CD4-positive, alpha-beta T cell (primary cell): ENCODE results near the gene KCNMA1. TPM values are rescaled to one million over a fixed set of nuclear protein-coding genes. Genes with fewer than 3 reads are reported as not detected.

Source experiments
- ATAC-seq: fragments of 200-7000 bp; cut with Tn5 transposase; one replicate; pipeline ENCODE4 v1.10.0; 2022; ENCODE audit warnings: mild to moderate bottlenecking; ENCODE audit not compliant: poor library complexity
- CTCF ChIA-PET: fragments of 350-600 bp; sonication (Branson Sonifier 250); formaldehyde crosslinking; loops from one replicate; lab custom pipeline; 2021; ENCODE audit warnings: antibody characterized with exemption, inconsistent platforms; lab: Charles Lee
- POLR2A ChIA-PET: fragments of 350-600 bp; sonication (Branson Sonifier 250); formaldehyde crosslinking; loops from one replicate; lab custom pipeline; 2021; ENCODE audit warnings: antibody characterized with exemption, inconsistent platforms; lab: Charles Lee
- DNase-seq, 14 experiments: peaks; one replicate each; pipeline ENCODE4 v3.0.0-alpha.2; 2013 to 2020; ENCODE audit warnings: mixed read lengths in 2 of 14
- H3K27ac ChIP-seq, 2 donors: one replicate each; pipeline versions ENCODE4 v1.5.1 to v1.7.0; 2013; ENCODE audit warnings: low read length in 2 of 2, low read depth in 1 of 2, mild to moderate bottlenecking in 1 of 2
- H3K27me3 ChIP-seq, 2 experiments: 1 replicate in 1 of 2; 2 replicates in 1 of 2; pipeline versions ENCODE4 v1.6.1 to v1.7.0; 2013; ENCODE audit warnings: low read length in 2 of 2, control low read depth in 1 of 2, mild to moderate bottlenecking in 1 of 2, moderate library complexity in 1 of 2; ENCODE audit not compliant: insufficient read depth in 2 of 2, control insufficient read depth in 1 of 2
- H3K36me3 ChIP-seq: one replicate; pipeline ENCODE4 v1.6.1; 2013; ENCODE audit warnings: low read length, control low read depth; ENCODE audit not compliant: insufficient read depth
- H3K4me1 ChIP-seq: one replicate; pipeline ENCODE4 v1.6.1; 2013; ENCODE audit warnings: low read length, control low read depth; ENCODE audit not compliant: insufficient read depth
- H3K4me3 ChIP-seq: one replicate; pipeline ENCODE4 v1.5.1; 2013; ENCODE audit warnings: mild to moderate bottlenecking, low read length, moderate library complexity
- H3K9me3 ChIP-seq, 2 experiments: 1 replicate in 1 of 2; 2 replicates in 1 of 2; pipeline versions ENCODE4 v1.6.1 to v1.7.0; 2013; ENCODE audit warnings: low read length in 2 of 2, mild to moderate bottlenecking in 2 of 2, control low read depth in 1 of 2, moderate library complexity in 1 of 2; ENCODE audit not compliant: control insufficient read depth in 1 of 2, insufficient read depth in 1 of 2
- H3K27ac Mint-ChIP-seq: one replicate; pipeline ENCODE4 v1.8.0; 2020; ENCODE audit warnings: mixed read lengths
- H3K27me3 Mint-ChIP-seq: one replicate; pipeline ENCODE4 v1.8.0; 2021; ENCODE audit warnings: mixed read lengths
- H3K36me3 Mint-ChIP-seq: one replicate; pipeline ENCODE4 v1.8.0; 2021; ENCODE audit warnings: low read depth, mixed read lengths
- H3K4me1 Mint-ChIP-seq: one replicate; pipeline ENCODE4 v1.8.0; 2021; ENCODE audit warnings: low read depth, mixed read lengths
- H3K4me3 Mint-ChIP-seq: one replicate; pipeline ENCODE4 v1.8.0; 2020; ENCODE audit warnings: mild to moderate bottlenecking, mixed read lengths
- H3K9me3 Mint-ChIP-seq: one replicate; pipeline ENCODE4 v1.8.0; 2020; ENCODE audit warnings: mixed read lengths
- CTCF ChIP-seq: fragments of 200-600 bp; IDR thresholded peaks from one replicate; pipeline ENCODE4 v1.8.0; 2022; ENCODE audit warnings: antibody characterized with exemption, mild to moderate bottlenecking
- intact Hi-C, 2 experiments: fragments of 100-400 bp; cut with DNase I in 1 of 2; cut with micrococcal nuclease in 1 of 2; formaldehyde crosslinking; loops; one replicate each; pipeline versions ENCODE4 v1.15.1 to v1.9.0; 2023 to 2025; cut with DNase I, micrococcal nuclease
- total RNA-seq, 174 experiments: library from RNA in 2 of 174; stranded (reverse) in 2 of 174; gene quantifications; one replicate each; pipeline ENCODE4 v1.2.3 and lab custom pipeline; 2021 to 2026

The KCNMA1 gene
- total RNA-seq, 2 experiments from 2014 or later: not detected

DNA sequence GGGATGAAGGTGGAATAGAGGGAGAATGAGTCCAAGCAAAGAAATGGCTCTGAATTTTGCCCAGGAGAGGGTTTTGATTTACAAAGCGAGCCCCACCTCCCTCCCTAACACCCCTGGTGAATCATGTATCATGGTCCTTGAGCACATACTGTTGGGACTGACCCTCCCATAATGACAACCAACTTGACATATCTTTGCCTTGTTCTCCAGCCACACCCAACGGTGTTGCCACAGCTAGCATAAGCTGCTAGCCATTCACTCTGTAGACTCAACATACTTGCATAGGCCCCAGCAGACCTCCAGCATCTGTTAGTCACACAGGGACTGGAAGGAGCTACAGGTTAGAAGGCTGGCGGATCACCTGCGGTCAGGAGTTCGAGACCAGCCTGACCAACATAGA, 538.5 kb downstream of the KCNMA1 start:
- CTCF ChIA-PET: no interaction called here
- no peaks in the 10 kb centered on the region for H3K4me1 Mint-ChIP-seq

DNA sequence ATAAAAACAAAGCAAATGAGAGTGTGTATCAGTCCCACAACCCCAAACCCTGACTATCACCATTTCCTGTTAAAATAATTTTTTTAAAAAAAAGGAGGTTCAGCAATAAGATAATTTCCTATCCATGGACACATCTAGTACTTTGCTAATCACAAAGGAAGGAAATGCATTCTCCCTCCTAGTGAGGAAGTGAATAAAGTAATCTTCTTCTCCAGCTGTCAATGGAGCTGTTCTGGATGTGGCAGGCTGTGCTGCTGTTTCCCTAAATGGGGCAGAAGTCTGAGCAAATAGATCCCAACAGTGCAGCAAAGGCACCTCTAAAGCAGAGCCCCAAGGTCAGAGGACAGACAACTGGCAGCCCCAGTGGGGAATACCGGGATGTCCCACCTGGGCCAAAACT, 540.0 kb downstream of the KCNMA1 start:
- H3K4me3 Mint-ChIP-seq: no peak overlapping the region
- Histone ChIP-seq H3K27me3 (peaks cover 0 to 6% of the 10 kb centered on the region in 2 experiments), H3K4me3 (no peak overlapping the region), H3K36me3 (no peaks in the 10 kb centered on the region), H3K9me3 (no peaks in the 10 kb centered on the region), H3K27ac (no peak overlapping the region), H3K4me1 (no peaks in the 10 kb centered on the region)
- no peaks in the 10 kb centered on the region for H3K9me3 Mint-ChIP-seq
- no peak overlapping the region for H3K27ac Mint-ChIP-seq
- ATAC-seq: no peak
- no peaks in the 10 kb centered on the region for H3K27me3 Mint-ChIP-seq
- POLR2A ChIA-PET: no interaction called here
- CTCF ChIA-PET: no interaction called here
- DNase-seq: no peak
- no peaks in the 10 kb centered on the region for H3K4me1 Mint-ChIP-seq
- H3K36me3 Mint-ChIP-seq: no peaks in the 10 kb centered on the region
- TF ChIP-seq CTCF: no peak
- intact Hi-C loops: no loop called here

More for the DNA sequence above, 538.5 kb downstream of the KCNMA1 start:
- no peak overlapping the region for H3K27ac Mint-ChIP-seq
- intact Hi-C loops: no loop called here
- POLR2A ChIA-PET: no interaction called here
- peaks cover 0 to 6% of the 10 kb centered on the region in 2 experiments for H3K27me3 ChIP-seq
- H3K9me3 Mint-ChIP-seq: no peaks in the 10 kb centered on the region
- no peaks in the 10 kb centered on the region for H3K36me3 ChIP-seq
- no peaks in the 10 kb centered on the region for H3K9me3 ChIP-seq
- H3K4me3 Mint-ChIP-seq: no peak overlapping the region
- H3K4me3 ChIP-seq: no peak overlapping the region
- no peaks in the 10 kb centered on the region for H3K27me3 Mint-ChIP-seq
- ATAC-seq (no peak), DNase-seq (no peak)
- no peaks in the 10 kb centered on the region for H3K36me3 Mint-ChIP-seq
- no peak for TF ChIP-seq CTCF
- H3K4me1 ChIP-seq: no peaks in the 10 kb centered on the region
- H3K27ac ChIP-seq: no peak overlapping the region

DNA sequence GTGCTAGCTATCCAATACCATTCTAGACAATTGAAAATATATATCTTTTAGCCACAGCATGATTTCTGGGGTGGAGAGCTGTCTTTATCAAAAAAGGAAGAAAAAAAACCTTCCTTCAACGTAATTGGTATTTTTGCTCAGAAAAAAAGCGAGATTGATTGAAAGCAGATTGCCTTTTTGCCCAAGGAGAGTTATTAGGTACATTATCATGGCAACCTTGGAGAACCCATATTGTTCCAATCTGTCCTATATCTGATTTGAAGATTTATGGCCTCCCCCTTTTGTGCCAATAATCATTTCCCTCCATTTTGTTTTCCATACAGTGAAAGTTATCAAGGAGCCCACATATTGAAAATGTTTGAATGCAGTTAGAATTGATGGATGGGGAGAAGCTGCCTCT, 544.5 kb downstream of the KCNMA1 start:
- no peak for DNase-seq
- no peak for ATAC-seq
- no peak overlapping the region for H3K27ac Mint-ChIP-seq
- no peaks in the 10 kb centered on the region for H3K4me1 Mint-ChIP-seq
- no peak overlapping the region for H3K4me3 ChIP-seq
- H3K4me3 Mint-ChIP-seq: no peak overlapping the region
- no peaks in the 10 kb centered on the region for H3K27me3 Mint-ChIP-seq
- no peaks in the 10 kb centered on the region for H3K36me3 Mint-ChIP-seq
- POLR2A ChIA-PET: no interaction called here
- CTCF ChIA-PET: no interaction called here
- intact Hi-C loops: no loop called here
- no peaks in the 10 kb centered on the region for H3K36me3 ChIP-seq
- no peak overlapping the region for H3K27ac ChIP-seq
- TF ChIP-seq CTCF: no peak
- no peaks in the 10 kb centered on the region for H3K9me3 Mint-ChIP-seq
- H3K4me1 ChIP-seq: no peaks in the 10 kb centered on the region
- H3K9me3 ChIP-seq: no peaks in the 10 kb centered on the region
- peaks cover 0 to 6% of the 10 kb centered on the region in 2 experiments for H3K27me3 ChIP-seq
